Duodenal mucosa (tissue), 2 donors: Measurements from ENCODE around the gene ANAPC10.

ENCODE experiments used
- H3K27ac ChIP-seq: one replicate; pipeline ENCODE4 v1.7.0; 2013; ENCODE audit warnings: low read depth, low read length
- H3K27me3 ChIP-seq, 2 donors: one replicate each; pipeline ENCODE4 v1.7.0; 2013; ENCODE audit warnings: low read length in 2 of 2, control low read depth in 1 of 2; ENCODE audit not compliant: insufficient read depth in 2 of 2, control insufficient read depth in 1 of 2
- H3K36me3 ChIP-seq, 2 donors: one replicate each; pipeline ENCODE4 v1.7.0; 2013; ENCODE audit warnings: low read length in 2 of 2, control low read depth in 1 of 2; ENCODE audit not compliant: insufficient read depth in 2 of 2, control insufficient read depth in 1 of 2
- H3K4me1 ChIP-seq, 2 donors: one replicate each; pipeline ENCODE4 v1.7.0; 2013; ENCODE audit warnings: low read length in 2 of 2, control low read depth in 1 of 2; ENCODE audit not compliant: insufficient read depth in 2 of 2, control insufficient read depth in 1 of 2
- H3K4me3 ChIP-seq, 2 donors: one replicate each; pipeline ENCODE4 v1.7.0; 2013; ENCODE audit warnings: low read length in 2 of 2, low read depth in 1 of 2
- H3K9ac ChIP-seq, 2 donors: one replicate each; pipeline ENCODE4 v1.7.0; 2013; ENCODE audit warnings: low read length in 2 of 2, low read depth in 1 of 2
- H3K9me3 ChIP-seq, 2 donors: one replicate each; pipeline ENCODE4 v1.7.0; 2013; ENCODE audit warnings: low read length in 2 of 2, control low read depth in 1 of 2; ENCODE audit not compliant: control insufficient read depth in 1 of 2

Gene ANAPC10

DNA sequence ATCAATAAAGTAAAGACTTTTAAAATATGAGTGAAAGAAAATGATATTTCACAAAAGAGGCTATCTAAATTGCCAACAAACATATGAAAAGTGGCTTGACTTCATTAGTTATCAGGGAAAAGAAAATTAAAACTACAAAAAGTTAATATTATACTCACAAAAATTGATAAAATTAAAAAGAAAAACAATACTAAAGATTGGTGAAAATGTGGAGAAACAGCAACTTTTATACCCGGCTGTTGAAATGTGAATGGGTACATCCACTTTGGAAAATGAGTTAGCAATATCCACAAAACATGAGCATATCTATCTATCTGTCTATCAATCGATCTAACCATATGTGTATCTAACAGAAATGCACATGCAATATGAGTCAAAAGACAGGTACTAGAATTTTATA is 122.3 kb downstream of the ANAPC10 start:
- no peak overlapping the region for H3K27ac ChIP-seq
- no peak overlapping the region for H3K9ac ChIP-seq
- no peaks in the 10 kb centered on the region for H3K27me3 ChIP-seq
- no peaks in the 10 kb centered on the region for H3K4me1 ChIP-seq
- H3K9me3 ChIP-seq, result peaks cover 0 to 4% of the 10 kb centered on the region in 2 donors
- no peak overlapping the region for H3K4me3 ChIP-seq
- no peaks in the 10 kb centered on the region for H3K36me3 ChIP-seq

DNA sequence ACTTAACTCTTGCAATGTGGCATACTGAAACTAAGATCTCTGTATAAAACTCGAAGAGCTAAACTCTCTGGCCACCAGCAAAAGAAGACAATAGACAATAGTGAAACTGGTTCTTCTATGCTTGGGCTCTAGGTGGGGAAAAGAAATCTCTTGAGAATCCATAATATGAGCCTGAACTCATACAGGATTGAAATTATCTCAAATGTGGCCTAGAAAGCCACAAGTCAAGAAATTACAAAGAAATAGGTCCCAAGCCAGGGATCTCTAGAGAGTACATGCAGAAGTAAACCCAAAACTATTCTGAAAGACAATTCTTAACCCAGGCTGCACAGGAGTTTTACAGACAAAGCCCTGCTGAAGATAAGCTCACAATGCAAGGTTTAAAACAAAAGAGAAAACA is 127.4 kb downstream of the ANAPC10 start:
- Histone ChIP-seq H3K27ac (no peak overlapping the region), H3K4me3 (no peak overlapping the region), H3K36me3 (no peaks in the 10 kb centered on the region), H3K9ac (no peak overlapping the region), H3K27me3 (no peaks in the 10 kb centered on the region), H3K4me1 (no peaks in the 10 kb centered on the region), H3K9me3 (no peaks in the 10 kb centered on the region)

DNA sequence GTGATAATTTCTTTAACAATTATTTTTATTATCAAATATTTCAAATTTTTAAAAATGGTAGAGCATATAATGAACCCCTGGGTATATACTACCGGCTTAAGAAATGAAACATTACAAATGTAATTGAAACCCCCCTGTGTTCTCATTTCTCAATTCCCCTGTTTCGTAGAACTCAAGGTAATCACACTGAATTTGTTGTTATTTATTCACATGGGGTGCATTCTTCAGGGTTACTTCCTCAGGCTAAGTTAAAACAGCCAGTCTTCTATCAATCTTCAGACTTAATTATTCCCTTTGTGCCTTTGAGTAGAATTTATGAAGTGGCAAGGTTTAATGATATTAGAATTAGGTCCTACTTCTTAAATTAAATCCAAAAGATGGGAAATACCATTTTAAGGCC is 128.2 kb downstream of the ANAPC10 start:
- Histone ChIP-seq H3K27ac (no peak overlapping the region), H3K4me3 (no peak overlapping the region), H3K4me1 (no peaks in the 10 kb centered on the region), H3K9me3 (no peaks in the 10 kb centered on the region), H3K36me3 (no peaks in the 10 kb centered on the region), H3K9ac (no peak overlapping the region), H3K27me3 (no peaks in the 10 kb centered on the region)

DNA sequence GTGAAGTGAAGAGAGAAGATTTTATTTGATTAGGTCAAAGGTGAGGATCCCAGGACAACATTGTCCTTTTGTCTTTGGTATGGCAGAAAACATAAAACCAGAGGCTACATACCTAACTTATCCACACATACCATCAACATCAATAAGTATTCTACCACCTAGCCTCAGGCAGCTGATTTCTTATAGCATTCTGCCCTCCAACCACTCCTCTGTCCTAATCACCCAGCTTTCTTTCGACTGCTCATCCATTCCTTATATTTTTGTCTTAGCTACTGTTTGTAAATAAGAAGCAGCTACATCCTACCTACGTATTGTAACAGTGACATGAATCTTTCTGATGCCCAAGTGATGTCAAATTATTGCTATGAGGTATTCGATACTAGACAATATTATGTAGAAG is 129.4 kb downstream of the ANAPC10 start:
- Histone ChIP-seq H3K9me3 (no peaks in the 10 kb centered on the region), H3K4me3 (no peak overlapping the region), H3K27ac (no peak overlapping the region), H3K9ac (no peak overlapping the region), H3K36me3 (no peaks in the 10 kb centered on the region), H3K4me1 (no peaks in the 10 kb centered on the region), H3K27me3 (no peaks in the 10 kb centered on the region)

DNA sequence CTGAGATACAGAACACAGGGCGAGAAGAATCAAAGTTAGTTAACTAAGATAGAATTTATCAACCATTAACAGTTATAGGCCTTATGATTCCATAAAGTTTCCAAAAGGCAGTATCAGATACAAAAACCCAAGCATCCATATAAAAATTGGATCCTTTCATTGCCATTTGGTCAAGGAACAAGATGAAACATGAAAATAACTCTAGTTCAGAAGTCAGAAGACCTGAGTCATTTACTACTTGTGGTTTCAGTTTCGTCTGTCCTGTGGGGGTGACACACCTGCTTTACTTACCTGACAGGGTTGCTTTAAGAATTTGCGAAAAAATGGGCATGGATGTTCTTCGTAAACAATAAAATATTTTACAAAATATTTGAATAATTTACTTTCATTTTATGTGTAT is 130.8 kb downstream of the ANAPC10 start:
- Histone ChIP-seq H3K27me3 (no peaks in the 10 kb centered on the region), H3K4me1 (no peaks in the 10 kb centered on the region), H3K9ac (no peak overlapping the region), H3K36me3 (no peaks in the 10 kb centered on the region), H3K4me3 (no peak overlapping the region), H3K9me3 (peaks cover 0 to 1% of the 10 kb centered on the region in 2 donors), H3K27ac (no peak overlapping the region)

DNA sequence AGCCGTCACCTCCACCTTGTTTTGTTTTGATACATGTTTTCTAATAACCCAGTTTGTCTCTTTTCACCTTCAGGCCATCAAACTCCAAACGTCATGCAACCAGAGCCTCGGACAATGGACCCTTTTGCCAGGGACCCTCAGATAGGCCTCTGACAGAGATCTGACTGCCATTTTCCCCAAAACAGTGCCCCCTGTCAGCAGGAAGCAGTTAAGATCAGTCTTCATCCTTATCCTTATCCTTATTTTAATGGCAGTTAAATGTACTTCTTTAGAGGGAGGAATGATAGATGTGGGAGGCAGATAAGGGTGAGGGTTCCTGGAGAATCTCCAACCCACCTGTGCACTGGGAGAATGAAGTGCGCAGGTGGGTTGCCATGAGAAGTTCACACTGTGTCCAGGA is 135.7 kb downstream of the ANAPC10 start:
- Histone ChIP-seq H3K4me3 (no peak overlapping the region), H3K9ac (no peak overlapping the region), H3K9me3 (peaks cover 0 to 2% of the 10 kb centered on the region in 2 donors), H3K36me3 (no peaks in the 10 kb centered on the region), H3K27ac (no peak overlapping the region), H3K4me1 (no peaks in the 10 kb centered on the region), H3K27me3 (no peaks in the 10 kb centered on the region)

DNA sequence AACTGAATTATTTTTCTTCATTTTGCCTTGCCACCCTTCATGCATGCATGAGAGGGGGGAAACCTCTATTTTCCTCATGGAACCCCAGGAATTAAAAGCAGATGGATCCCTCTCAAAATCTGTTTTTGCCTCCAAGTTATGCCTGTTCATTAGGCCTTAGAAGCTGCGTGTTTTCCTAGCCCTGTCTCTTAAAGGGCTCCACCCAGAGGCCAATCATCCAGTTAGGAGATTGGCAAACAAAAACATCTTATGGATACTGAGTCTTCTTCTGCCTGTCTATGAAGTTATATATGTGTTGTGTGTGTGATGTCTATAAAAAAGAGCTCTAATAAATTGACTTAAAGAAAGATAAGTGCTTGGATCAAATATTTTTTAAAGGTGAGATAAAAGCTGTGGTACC is 142.9 kb downstream of the ANAPC10 start:
- Histone ChIP-seq H3K27ac (no peak overlapping the region), H3K27me3 (no peaks in the 10 kb centered on the region), H3K36me3 (no peaks in the 10 kb centered on the region), H3K9me3 (peaks cover 13 to 20% of the 10 kb centered on the region in 2 donors), H3K4me1 (no peaks in the 10 kb centered on the region), H3K4me3 (no peak overlapping the region), H3K9ac (no peak overlapping the region)

DNA sequence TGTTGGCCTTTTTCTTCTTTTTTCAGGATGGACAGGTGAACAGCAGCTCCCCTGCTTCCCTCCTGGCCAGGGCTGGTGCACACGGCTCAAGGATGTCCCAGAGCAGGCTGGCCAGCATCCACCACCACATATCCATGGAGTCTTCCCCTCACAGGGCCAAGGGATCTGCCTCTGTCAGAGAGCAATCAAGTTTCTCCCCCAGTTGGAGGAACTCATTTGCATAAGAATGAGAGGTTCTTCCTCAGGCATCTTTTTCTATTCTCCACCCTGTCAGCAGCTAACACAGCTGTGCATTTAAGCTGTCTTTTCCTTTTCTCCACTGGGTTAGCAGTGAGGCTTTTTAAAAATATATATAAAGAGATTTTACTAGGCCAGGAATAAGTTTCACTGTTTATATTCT is 143.8 kb downstream of the ANAPC10 start:
- H3K9me3 ChIP-seq, result peaks cover 13 to 20% of the 10 kb centered on the region in 2 donors
- H3K27me3 ChIP-seq, result no peaks in the 10 kb centered on the region
- H3K36me3 ChIP-seq, result no peaks in the 10 kb centered on the region
- no peak overlapping the region for H3K27ac ChIP-seq
- H3K4me1 ChIP-seq, result no peaks in the 10 kb centered on the region
- H3K4me3 ChIP-seq, result no peak overlapping the region
- no peak overlapping the region for H3K9ac ChIP-seq

DNA sequence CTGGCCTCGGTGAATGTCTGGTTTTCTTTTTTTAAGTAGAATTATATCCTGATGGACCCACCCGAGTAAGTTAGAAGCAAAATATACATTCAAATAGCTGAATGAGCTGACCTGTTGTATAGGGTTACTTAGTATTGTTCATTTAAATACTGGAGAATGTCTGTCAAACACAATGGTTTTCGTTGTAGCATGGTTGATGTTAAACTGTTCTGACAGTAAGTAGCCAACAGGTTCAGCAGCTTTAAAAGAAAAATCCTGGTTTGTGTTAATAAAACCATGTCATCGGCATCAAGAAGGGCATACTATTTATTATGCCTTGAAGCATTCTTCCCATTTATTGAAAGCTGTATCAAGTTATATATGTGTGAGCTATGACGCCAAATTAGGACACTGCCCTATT is 149.6 kb downstream of the ANAPC10 start:
- H3K36me3 ChIP-seq, result no peaks in the 10 kb centered on the region
- H3K4me1 ChIP-seq, result no peaks in the 10 kb centered on the region
- no peaks in the 10 kb centered on the region for H3K27me3 ChIP-seq
- no peak overlapping the region for H3K27ac ChIP-seq
- H3K9me3 ChIP-seq, result peaks cover 8 to 13% of the 10 kb centered on the region in 2 donors
- no peak overlapping the region for H3K4me3 ChIP-seq
- no peak overlapping the region for H3K9ac ChIP-seq

DNA sequence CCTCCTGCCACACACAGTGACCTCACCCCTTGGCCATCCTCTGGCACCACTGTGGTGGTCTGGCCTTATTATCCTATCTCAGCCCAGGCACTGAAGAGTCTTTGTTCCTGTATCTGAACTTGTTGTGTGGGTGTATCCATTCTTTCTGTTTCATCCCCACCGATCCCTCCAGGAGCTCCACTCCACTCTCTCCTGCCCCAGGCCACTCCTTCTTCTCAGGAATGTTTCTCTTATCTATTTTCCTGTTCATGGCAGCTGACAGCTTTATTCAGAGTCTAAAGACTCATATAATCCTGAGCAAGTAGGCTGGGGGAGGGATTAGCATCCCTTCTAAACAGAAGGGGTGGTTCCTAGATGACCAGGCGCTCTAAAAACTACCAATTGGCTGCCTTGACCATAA is 150.0 kb downstream of the ANAPC10 start:
- H3K27me3 ChIP-seq, result no peaks in the 10 kb centered on the region
- H3K9ac ChIP-seq, result no peak overlapping the region
- no peaks in the 10 kb centered on the region for H3K36me3 ChIP-seq
- H3K4me1 ChIP-seq, result no peaks in the 10 kb centered on the region
- H3K9me3 ChIP-seq, result peaks cover 6 to 12% of the 10 kb centered on the region in 2 donors
- H3K27ac ChIP-seq, result no peak overlapping the region
- no peak overlapping the region for H3K4me3 ChIP-seq
